ENCODE results near the gene TBC1D5. TPM values are rescaled to one million over a fixed set of nuclear protein-coding genes. Genes with fewer than 3 reads are reported as not detected.
"Not testable (repeated sequence)": the region's sequence is repeated elsewhere in the genome, so short reads cannot be mapped to it uniquely, and the experiment has no call there.

Gene TBC1D5
- total RNA-seq, 1 donor from 2014 or later: 48.1 TPM

DNA sequence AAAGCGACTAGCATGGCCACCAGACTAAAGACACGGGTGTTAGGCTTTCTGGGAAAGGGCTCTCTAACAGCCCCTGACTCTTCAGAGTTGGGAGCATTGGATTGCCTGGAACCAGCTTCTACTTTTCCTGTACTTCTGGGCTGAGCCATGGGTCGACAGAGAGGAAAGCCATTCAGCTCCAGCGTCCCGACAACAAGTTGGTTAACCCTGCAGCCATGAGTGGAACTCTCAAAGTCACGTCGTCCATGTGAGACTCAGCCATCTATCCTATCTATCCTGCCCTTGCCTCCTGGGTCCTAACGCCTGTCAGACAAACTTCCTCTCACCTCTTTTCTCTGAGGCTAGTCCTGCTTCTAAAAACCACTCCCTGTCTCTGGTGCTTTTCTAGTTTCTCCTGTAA lies 32.6 kb upstream of the TBC1D5 start:
- TF ChIP-seq, protein P1, sequence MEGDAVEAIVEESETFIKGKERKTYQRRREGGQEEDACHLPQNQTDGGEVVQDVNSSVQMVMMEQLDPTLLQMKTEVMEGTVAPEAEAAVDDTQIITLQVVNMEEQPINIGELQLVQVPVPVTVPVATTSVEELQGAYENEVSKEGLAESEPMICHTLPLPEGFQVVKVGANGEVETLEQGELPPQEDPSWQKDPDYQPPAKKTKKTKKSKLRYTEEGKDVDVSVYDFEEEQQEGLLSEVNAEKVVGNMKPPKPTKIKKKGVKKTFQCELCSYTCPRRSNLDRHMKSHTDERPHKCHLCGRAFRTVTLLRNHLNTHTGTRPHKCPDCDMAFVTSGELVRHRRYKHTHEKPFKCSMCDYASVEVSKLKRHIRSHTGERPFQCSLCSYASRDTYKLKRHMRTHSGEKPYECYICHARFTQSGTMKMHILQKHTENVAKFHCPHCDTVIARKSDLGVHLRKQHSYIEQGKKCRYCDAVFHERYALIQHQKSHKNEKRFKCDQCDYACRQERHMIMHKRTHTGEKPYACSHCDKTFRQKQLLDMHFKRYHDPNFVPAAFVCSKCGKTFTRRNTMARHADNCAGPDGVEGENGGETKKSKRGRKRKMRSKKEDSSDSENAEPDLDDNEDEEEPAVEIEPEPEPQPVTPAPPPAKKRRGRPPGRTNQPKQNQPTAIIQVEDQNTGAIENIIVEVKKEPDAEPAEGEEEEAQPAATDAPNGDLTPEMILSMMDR (IDR thresholded peaks at IDR 0.05): no peak
- Histone ChIP-seq H3K9me3 (no peaks in the 10 kb centered on the region), H3K36me3 (no peaks in the 10 kb centered on the region), H3K27ac (no peak overlapping the region), H3K4me3 (no peak overlapping the region), H3K4me1 (no peaks in the 10 kb centered on the region), H3K27me3 (no peaks in the 10 kb centered on the region)
- no peak for DNase-seq (ENCODE audit: extremely low spot score in 2 of 2)
- intact Hi-C loops (cut with DNase I): no loop called here

DNA sequence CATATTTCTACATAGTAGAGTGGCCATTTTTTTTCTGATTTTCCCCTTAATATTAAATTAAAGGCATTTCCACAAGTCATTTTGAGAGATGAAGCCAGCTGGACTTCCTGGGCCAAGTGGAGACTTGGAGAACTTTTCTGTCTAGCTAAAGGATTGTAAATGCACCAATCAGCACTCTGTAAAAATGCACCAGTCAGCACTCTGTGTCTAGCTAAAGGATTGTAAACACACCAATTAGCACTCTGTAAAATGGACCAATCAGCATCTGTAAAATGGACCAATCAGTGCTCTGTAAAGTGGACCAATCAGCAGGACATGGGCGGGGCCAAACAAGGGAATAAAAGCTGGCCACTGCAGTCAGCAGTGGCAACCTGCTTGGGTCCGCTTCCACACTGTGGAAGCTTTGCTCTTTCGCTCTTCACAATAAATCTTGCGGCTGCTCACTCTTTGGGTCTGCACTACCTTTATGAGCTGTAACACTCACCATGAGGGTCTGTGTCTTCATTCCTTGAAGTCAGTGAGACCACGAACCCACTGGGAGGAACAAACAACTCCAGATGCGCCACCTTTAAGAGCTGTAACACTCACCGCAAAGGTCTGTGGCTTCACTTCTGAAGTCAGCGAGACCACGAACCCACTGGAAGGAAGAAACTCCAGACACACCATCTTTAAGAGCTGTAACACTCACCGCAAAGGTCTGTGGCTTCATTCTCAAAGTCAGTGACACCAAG lies 31.9 kb upstream of the TBC1D5 start:
- H3K4me3 ChIP-seq; H3K4me1 ChIP-seq; H3K27ac ChIP-seq; DNase-seq (ENCODE audit: extremely low spot score in 2 of 2); H3K27me3 ChIP-seq; H3K9me3 ChIP-seq; intact Hi-C loops (cut with DNase I); H3K36me3 ChIP-seq: not testable (repeated sequence)

DNA sequence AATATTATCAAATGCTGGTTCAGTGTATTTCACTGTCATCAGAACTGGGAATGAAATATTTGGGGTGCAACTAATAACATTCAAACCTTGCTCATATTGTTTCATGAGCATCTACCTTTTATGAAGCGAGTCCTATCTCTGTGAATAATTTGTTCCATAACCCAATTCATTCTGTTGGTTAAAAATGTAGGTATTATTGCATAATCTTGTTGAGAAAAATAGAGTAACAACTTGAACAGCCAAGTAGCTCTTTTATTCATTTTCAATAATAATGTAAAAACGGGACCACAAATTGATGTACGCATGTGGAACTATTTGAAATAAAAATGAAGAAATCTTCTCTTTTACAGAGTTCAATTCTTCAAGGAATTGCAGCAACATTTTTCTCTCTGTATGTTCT lies 30.1 kb upstream of the TBC1D5 start:
- H3K4me3 ChIP-seq: no peak overlapping the region
- no peak overlapping the region for H3K27ac ChIP-seq
- no peaks in the 10 kb centered on the region for H3K36me3 ChIP-seq
- intact Hi-C loops (cut with DNase I): no loop called here
- no peaks in the 10 kb centered on the region for H3K27me3 ChIP-seq
- no peaks in the 10 kb centered on the region for H3K9me3 ChIP-seq
- H3K4me1 ChIP-seq: no peaks in the 10 kb centered on the region
- DNase-seq (ENCODE audit: extremely low spot score in 2 of 2): no peak
- TF ChIP-seq POLR2AphosphoS5 (IDR thresholded peaks at IDR 0.05; ENCODE audit: insufficient read depth in 1 of 2, low read depth in 1 of 2): no peak
- TF ChIP-seq, protein P1 (IDR thresholded peaks at IDR 0.05): no peak
- TF ChIP-seq POLR2A (IDR thresholded peaks at IDR 0.05): no peak

DNA sequence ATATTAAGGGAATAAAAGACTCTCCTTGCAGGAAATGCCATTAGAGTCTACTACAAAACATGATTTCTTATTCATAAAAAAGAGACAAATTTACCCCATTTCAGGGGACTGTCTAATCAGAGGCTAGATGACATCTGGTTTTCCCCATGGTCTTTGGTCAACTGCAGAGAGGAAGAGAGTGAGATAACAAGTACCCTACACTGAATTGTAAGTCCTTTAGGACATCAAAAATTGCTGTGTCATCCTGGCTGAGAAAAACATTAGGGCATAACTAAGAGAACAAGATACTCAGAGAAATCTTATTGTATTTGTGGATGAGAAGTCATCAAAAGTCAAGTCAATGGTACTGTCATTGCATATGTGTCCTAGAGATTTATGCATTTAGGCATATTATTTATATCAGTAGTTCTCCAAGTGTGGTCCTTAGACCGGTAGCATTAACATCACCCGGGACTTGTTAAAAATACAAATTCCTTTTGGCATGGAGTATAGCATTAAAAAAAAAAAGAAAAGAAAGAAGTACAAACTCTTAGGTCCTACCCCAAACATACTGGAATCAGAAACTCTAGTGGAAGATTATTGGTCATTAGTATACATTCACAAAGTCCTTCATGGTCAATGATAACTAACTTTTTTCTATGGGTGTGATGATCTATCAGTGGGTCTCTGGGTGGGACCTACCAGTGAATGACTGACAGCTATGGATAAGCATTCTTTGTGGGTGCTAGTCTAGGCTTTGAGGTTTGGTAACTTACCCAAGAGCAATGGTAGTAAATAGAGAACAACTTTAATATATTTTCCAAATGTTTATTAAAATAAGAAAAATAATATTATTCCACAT lies 29.0 kb upstream of the TBC1D5 start:
- intact Hi-C loops (cut with DNase I): no loop called here
- TF ChIP-seq POLR2AphosphoS5 (IDR thresholded peaks at IDR 0.05; ENCODE audit: insufficient read depth in 1 of 2, low read depth in 1 of 2) (no peak), POLR2A (IDR thresholded peaks at IDR 0.05) (no peak)
- TF ChIP-seq, protein P1 (IDR thresholded peaks at IDR 0.05): no peak

DNA sequence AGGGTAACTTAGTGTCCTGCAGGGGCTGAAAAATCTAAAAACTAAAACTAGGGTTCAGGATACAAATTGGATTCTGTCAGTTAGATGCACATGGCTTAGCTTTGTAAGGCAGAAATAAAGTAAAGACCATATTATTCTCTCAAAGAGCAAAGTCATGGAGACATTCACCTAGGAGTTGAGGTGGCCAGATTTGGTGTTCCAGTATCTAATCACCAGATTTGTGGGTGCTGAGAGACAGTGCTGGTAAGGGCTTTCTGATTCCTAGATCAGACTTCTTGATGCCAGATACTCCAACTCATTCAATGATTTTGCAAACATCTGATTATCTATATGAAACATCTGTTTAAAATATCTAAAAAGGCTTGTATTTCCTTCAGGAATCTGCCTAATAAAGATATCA lies 28.3 kb upstream of the TBC1D5 start:
- intact Hi-C loops (cut with DNase I): no loop called here
- TF ChIP-seq POLR2A (IDR thresholded peaks at IDR 0.05) (no peak), POLR2AphosphoS5 (IDR thresholded peaks at IDR 0.05; ENCODE audit: insufficient read depth in 1 of 2, low read depth in 1 of 2) (no peak)
- TF ChIP-seq, protein P1 (IDR thresholded peaks at IDR 0.05): no peak

More for the DNA sequence above, 29.0 kb upstream of the TBC1D5 start:
- Histone ChIP-seq H3K36me3 (no peaks in the 10 kb centered on the region), H3K27me3 (no peaks in the 10 kb centered on the region), H3K27ac (no peak overlapping the region), H3K4me3 (no peak overlapping the region), H3K9me3 (no peaks in the 10 kb centered on the region), H3K4me1 (no peaks in the 10 kb centered on the region)
- no peak for DNase-seq (ENCODE audit: extremely low spot score in 2 of 2)

More for the DNA sequence above, 28.3 kb upstream of the TBC1D5 start:
- no peaks in the 10 kb centered on the region for H3K36me3 ChIP-seq
- H3K27ac ChIP-seq: no peak overlapping the region
- H3K27me3 ChIP-seq: no peaks in the 10 kb centered on the region
- no peak overlapping the region for H3K4me3 ChIP-seq
- no peaks in the 10 kb centered on the region for H3K4me1 ChIP-seq
- no peak for DNase-seq (ENCODE audit: extremely low spot score in 2 of 2)
- no peaks in the 10 kb centered on the region for H3K9me3 ChIP-seq

All from vagina (tissue), 2 donors.